Retinal pigment epithelial cell (primary cell): ENCODE measurements around the gene ALDH7A1.
"Not testable (repeated sequence)": the region's sequence is repeated elsewhere in the genome, so short reads cannot be mapped to it uniquely, and the experiment has no call there.

Source experiments
- DNase-seq: peaks from one replicate; pipeline ENCODE4 v3.0.0-alpha.2; 2010; ENCODE audit warnings: low read depth
- H3K4me3 ChIP-seq: 2 replicates; pipeline ENCODE4 v1.5.1; 2011; ENCODE audit warnings: mild to moderate bottlenecking, low read length, control low read depth, moderate library complexity
- CTCF ChIP-seq: conservative IDR thresholded peaks from 2 replicates; pipeline ENCODE4 v1.5.1; 2011; ENCODE audit warnings: low read depth, low read length, control low read depth, inconsistent platforms

The ALDH7A1 gene

GRCh38 chr5:126525630-126526245 is 69.3 kb downstream of the ALDH7A1 start:
- H3K4me3 ChIP-seq, result no peak overlapping the region
- DNase-seq, result no peak
- TF ChIP-seq CTCF, result no peak

- no peak for TF ChIP-seq CTCF
- H3K4me3 ChIP-seq, result no peak overlapping the region
- no peak for DNase-seq
Observed at GRCh38 chr5:126523818-126524510, 71.1 kb downstream of the ALDH7A1 start.

- no peak overlapping the region for H3K4me3 ChIP-seq
- no peak for DNase-seq
- TF ChIP-seq CTCF, result no peak
Observed at GRCh38 chr5:126521130-126521529, 73.9 kb downstream of the ALDH7A1 start.

- H3K4me3 ChIP-seq, result no peak overlapping the region
- no peak for DNase-seq
- no peak for TF ChIP-seq CTCF
Observed at GRCh38 chr5:126520593-126520953, 74.4 kb downstream of the ALDH7A1 start.

GRCh38 chr5:126519637-126520592 is 75.1 kb downstream of the ALDH7A1 start:
- H3K4me3 ChIP-seq, result no peak overlapping the region
- DNase-seq, result no peak
- TF ChIP-seq CTCF, result no peak

- H3K4me3 ChIP-seq, DNase-seq: not testable (repeated sequence)
Observed at GRCh38 chr5:126519223-126519622, 75.8 kb downstream of the ALDH7A1 start.

GRCh38 chr5:126516852-126517251 is 78.2 kb downstream of the ALDH7A1 start:
- DNase-seq, result no peak
- no peak overlapping the region for H3K4me3 ChIP-seq
- TF ChIP-seq CTCF, result no peak
